GM18511 (cell line): Measurements from ENCODE around the gene NEK2.
"Not testable (repeated sequence)": the region's sequence is repeated elsewhere in the genome, so short reads cannot be mapped to it uniquely, and the experiment has no call there.

Experiments used
- ATAC-seq: cut with Tn5 transposase; IDR thresholded peaks from one replicate; pipeline ENCODE4 v1.9.1; 2021; ENCODE audit warnings: mild to moderate bottlenecking, moderate library complexity; ENCODE audit not compliant: unreplicated experiment

The NEK2 gene

DNA sequence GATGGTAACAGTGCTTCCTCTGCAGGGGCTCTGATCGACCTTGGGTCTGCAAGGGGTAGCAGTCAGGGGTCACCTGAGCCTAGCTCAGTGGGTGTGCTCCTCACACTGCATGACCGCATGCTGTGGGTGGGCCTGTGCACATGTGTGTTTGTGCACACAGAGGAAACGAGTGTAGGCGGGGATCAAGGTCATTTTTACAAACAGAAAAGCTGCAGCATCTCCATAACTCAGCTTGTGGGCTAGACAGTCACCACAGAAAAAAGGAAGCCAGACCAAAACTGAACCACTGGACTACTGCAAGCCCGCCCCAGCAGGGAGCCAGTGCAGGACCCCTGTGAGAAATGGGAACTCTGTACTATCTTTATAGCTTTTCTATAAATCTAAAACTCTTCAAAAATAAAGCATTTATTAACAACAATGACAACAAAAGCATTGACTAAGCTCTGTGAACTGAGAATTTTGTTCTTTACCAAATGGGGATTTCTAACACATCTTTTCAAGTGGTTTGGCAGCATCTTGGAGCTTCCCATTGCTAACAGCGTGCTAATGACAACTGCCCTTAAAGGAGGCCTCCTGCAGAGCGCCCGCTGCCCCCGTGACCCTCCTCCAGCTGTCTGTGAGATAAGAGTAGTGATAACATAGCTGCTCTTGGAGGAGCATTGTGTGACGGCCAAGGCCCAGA, 19.9 kb upstream of the NEK2 start:
- peak; percentile 53 for ATAC-seq

DNA sequence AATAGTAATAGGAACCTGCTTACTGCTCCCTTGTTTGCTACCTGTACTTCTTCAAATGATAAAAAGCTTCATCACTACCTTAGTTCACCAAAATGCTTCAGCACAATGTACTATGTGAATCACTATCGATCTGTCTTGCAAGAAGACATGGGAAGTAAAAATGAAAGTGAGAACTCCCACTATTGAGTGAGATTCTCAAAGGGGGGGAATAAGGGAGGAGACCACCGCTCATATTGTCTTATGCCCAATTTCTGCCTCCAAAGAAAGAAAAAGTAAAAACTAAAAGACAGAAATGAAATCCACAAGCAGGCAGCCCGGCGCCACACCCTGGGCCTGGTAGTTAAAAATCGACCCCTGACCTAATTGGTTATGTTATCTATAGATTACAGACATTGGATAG, 18.5 kb upstream of the NEK2 start:
- not testable (repeated sequence) for ATAC-seq

DNA sequence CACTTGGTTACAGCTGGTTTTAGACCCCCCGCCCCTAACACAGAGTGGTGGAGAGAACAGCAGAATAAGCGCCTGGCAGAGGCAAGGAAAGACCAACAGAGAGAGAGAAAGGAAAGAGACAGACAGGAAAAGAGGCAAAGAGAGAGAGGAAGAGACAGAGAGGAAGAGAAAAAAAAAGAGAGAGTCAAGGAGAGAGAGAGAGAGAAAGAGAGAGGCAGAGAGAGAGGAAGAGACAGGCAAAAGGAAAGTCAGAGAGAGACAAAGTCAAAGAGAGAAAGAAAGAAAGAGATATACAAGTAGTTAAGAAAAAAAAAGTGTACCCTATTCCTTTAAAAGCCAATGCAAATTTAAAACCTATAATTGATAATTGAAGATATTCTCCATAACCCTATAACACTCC, 13.0 kb upstream of the NEK2 start:
- ATAC-seq: no peak

DNA sequence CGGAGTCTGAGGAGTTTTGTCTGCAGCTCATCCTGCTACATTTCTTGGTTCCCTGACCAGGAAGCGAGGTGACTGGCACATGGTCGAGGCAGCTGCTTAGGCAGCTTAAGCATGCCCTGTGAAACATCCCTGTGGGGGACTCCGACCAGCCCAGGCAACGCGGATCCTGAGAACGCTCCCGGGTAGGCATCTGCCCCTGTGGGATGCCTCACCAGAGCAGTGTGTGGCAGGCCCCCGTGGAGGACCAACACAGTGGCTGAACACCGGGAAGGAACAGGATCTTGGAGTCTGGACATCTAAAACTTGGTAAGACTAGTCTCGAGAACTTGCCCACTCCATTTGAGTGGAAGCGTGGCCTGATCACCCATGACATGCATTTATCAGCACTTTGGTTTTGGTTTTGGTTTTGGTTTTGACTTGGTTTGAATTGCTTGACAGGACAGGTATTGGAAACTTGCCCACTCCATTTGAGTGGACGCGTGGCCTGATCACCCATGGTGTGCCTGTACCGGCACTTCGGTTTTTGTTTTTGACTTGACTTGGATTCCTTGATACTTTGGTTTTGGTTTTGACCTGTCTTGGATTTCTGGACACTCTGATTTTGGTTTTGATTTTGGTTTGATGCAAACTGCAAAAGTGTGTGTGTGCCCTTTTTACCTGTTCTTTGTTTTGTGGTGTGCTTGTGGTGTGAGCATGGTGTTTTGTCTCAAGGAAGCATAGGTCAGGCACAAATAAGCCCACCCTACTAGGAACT, 12.2 kb upstream of the NEK2 start:
- ATAC-seq: no peak

DNA sequence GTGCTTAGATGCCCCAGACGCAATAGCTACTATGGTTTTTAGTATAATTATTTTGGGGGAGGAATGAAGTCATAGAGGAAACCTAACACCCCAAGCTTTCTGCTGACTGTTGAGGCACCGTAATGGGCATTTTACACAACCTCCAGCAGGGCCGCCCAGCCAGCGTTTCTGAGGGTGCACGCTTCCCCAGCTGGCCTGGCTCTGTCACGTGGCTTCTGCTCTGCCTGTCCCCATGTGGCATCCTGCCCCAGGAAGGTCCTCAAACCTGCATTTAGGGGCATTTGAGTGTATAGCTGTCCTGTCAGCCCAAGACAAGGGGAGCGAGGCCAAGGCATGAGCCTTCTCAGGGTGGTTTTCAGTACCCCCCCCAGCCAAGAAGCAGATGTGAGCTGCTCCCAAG, 10.4 kb upstream of the NEK2 start:
- no peak for ATAC-seq

DNA sequence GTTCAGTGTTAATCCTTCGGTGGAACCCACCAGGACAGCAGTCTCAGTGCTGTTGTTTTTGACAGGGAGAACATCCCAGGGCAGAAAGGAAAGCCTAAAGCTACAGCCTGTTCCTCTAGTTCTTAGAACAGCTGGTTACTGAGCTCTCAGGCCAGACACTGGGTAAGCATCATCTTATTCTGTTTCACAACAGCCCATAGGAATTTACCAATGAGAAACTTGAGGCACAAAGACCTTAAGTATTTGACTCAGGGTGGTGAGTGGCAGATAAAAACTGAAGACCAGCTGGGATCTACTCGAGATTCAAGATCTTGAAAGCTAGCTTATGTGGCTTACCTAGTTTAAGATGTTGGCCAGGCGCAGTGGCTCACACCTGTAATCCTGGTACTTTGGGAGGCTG, 9.4 kb upstream of the NEK2 start:
- ATAC-seq: no peak

DNA sequence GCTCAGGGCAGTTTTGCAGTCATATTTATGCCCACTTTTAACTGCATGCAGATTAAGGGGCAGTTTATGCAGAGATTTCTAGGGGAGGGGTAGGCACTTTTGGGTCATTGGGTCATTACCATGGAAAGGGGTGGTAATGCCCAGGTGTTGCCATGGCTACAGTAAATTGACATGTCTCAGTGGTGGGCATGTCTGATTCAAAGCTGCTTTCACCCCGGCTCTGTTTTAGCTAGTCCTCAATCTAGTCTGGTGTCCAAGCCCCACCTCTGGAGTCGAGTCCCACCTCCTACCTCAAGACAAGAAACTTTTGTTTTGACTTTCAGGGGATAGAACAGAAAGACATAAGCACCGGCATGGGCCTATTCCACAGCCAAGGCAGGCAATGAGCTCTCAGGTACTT, 8.9 kb upstream of the NEK2 start:
- ATAC-seq: no peak

DNA sequence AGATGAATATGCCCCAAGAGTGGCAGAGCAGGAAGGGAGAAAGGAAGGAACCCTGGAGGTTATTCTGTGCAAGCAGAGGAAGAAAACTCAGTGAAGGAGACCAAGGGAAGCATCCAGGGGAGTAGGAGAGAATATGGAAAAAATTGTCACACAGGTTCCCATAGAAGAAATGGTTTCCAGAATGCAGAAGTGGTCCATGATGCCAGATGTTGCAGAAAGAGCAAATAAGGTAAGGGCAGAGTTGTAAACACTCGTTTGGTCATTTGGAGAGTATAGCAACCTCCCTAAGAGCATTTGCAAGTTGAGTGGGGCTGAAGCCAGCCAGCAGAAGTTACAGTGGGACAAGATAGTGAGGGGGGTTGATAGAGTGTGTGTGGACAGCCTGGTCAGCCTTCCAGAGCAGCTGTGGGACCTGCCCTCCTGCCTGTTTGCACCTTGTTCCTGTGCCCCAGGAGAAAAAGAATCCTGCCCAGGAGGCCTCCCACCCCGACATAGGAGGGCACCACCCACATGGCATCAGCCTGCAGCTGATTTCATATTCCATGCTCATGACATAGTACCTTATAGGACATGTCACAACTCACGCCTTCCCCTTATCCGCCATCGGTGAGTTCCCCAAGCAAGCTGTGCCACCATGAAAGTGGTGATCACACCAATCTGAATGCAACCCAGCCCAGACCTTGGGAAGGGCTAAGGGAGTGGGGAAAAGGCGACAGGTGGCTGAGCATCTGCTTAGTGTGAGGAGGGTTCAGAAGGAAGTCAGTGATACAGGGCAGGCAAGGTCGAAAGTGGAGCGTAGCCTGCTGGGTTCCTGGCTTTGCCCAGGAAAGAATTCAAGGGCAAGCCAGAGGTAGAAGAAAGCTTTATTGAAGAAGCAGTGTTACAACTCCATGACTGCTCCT, 8.2 kb upstream of the NEK2 start:
- no peak for ATAC-seq

DNA sequence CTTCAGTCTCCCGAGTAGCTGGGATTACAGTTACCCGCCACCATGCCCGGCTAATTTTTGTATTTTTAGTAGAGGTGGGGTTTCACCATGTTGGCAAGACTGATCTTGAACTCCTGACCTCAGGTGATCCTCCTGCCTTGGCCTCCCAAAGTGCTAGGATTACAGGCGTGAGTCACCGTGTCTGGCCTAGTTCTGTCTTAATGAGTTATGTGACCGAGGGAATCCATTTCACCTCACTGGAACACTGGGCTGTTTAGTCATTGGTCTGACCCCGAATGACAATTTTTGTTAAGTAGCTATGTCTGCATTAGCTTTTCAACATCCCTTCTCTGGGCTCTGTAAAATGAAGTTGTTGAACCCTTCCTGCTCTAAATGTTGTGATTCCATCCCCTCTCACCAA, 6.8 kb upstream of the NEK2 start:
- ATAC-seq: not testable (repeated sequence)

DNA sequence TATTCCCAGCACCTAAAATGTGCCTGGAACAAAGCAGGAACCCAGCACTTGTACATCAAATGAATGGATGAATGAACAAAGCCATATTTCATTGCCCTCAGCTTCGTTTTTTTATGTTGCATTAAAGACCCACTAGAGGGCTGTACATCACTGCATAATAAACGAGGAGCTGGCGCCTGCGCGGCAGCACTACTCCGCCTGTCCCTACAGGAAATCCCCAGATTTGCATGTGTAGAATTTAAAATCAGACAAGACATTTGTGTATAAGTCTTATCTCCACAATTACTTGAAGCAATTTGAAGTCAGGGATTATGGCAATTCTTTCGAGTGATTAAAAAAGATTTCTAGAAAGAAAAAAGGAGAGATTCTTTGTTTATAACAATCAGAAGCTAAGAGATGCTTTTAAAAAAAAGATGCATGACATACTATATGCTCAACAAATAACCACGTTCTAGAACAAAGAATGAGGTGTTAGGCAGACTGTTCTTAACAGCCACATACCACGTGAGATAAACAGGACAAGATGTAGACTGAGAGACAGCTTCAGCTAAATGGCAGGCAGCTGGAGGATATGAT, 5.4 kb upstream of the NEK2 start:
- peak; percentile 81 for ATAC-seq

DNA sequence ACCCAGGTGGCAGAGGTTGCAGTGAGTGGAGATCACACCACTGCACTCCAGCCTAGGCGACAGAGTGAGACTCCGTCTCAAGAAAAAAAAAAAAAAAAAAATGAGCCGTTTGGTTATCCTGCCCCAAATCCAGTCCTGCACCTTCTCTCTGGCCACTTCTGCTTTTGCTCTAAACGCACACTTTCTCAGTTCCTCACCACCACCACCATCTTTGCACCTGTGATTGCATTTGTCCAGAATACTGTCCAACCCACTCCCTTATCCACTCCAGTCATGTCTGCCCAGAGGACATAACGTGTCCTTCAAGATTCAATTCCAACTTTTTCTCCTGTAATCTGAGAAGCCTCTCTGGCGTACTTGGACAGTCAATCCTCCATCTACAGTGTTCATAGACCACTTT, 2.2 kb upstream of the NEK2 start:
- no peak for ATAC-seq

DNA sequence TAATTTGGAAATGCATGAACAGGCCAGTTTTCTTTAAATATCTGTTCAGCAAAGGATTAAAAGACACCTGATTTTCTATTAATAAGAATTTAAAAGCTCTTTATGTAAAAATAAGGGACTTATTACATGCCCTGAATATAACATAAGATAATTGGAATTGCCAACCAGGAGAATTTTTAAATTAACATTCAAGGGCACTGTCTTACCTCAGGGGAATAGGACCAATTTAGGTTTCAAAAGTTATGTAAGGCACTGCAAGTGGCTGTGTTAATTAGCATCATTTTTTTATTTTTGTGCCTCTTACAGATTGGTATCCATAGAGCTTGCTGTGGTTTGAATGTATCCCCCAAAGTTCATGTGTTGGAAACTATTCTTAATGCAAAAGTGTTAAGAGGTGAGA, 1.3 kb upstream of the NEK2 start:
- ATAC-seq: no peak

DNA sequence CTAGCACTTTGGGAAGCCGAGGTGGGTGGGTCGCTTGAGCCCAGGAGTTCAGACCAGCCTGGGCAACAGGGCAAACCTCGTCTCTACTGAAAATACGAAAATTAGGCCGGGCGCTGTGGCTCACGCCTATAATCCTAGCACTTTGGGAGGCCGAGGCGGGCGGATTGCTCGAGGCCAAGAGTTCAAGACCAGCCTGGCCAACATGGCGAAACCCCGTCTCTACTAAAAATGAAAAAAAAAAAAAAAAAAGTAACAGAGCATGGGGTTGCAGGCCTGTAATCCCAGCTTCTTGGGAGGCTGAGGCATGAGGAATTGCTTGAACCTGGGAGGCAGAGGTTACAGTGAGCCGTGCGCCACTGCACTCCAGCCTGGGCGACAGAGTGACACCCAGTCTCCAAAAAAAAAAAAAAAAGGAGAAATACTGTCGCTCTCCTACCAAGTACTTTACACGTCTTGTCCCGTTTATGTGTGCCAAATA, 724 bp upstream of the NEK2 start:
- no peak for ATAC-seq

DNA sequence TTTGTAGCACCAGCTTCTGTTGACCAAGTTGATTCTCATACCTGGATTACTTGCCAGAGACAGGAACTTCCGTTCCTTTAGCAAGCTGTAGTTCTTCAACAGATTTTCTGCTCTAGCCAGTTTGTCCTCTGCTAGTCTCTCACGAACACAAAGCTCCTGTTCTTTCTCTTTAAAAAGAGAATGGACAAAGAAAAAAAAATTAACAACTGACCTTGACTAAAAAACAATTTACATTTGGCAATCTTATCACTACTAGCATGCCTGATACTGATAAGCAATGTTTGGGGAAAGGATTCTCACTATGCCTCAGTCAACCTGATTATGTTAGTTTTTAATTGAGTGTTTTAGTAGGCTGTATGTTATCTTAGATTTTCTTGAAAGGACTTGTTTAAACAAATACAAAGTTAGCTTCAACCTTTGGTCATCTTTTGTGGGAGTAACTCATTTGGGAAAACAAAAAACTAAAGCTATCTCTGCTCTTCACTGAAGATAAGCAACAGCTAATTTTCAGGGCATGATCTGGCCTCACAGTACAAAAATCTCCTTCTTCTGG, 8.3 kb downstream of the NEK2 start:
- ATAC-seq: no peak

DNA sequence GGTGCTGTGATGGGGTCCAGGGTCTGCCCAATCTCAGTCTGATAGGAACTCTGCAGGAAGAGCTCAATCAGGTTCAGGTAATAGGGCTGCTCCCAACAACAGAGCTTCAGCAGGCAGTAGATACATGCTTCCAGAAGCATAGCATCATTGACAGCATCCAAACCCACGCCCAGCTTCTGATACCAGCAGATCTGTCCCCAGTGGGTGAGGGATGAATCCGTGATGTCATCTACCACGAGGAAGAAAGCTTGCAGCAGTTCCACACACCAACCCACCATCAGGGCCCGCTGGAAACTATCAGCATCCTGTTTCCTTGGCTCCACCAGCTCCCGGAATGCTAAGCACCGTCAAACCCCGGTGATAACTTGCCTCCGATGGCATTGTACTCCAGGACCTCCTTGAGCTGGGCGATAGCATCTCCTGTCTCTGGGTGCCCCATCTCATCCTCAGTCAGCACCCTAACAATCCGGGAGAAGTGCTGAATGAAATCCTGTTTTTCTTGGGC, 14.7 kb downstream of the NEK2 start:
- ATAC-seq: no peak

DNA sequence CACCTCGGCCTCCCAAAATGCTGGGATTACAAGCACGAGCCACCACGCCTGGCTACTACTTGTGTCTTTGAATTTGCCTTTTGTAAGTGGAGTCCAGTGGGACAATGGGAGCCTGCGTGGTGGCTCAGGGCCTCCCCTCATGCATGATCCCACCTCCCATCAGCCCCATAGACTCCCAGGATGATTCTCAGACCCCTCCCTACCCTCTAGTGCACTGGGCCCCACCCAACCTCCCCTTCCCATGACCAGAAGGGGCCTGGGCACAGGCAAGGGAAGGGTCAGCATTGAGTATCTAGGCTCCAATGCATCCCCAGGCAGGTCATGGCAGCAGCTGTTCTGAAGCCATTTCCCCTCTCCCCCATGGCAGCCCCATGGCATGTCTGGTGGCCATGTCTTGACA, 18.7 kb downstream of the NEK2 start:
- no peak for ATAC-seq

DNA sequence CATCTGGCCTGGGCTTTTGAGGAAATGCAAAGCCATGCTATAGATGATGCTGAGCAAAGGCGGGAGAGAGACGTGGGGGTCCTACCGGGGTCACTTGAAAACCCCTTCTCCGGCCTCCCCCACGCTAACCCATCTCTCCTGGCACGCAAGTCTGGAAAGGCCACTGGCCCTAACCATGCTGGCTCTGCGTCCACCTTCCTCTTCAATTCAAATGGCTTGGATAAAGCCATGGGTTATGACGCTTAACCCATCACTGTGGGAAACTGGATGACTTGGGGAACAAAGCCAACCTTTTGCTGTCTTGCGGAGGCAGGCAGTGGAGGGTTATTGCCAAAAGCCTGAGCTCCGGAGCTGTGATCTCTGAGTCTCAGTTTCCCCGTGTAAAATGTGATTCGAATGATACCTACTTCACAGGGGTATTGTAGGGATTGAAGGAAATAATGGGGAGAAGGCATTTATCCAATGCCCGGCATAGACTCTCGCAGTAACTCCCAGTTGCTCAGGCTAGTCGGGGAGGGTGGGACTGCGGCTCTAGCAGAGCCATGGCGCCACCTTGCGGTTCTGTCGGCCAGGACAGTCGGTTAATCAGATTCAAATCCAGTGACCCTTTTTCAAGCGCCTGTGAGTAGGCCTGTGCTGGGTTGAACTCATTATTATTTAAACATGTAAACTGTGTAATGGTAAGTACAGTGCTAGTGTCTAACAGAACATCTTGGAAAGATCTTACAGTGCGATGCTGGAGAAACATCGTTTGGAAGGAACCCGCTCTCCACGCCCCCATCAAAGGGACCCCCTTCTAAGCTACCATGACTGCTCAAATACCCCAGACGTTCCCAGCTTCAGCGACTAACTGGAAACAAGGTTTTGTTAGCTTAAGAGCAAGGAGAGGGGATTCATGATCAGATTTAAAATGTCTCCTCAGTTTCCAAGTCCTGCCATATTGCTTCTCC, 20.3 kb downstream of the NEK2 start:
- ATAC-seq: peak; percentile 93

DNA sequence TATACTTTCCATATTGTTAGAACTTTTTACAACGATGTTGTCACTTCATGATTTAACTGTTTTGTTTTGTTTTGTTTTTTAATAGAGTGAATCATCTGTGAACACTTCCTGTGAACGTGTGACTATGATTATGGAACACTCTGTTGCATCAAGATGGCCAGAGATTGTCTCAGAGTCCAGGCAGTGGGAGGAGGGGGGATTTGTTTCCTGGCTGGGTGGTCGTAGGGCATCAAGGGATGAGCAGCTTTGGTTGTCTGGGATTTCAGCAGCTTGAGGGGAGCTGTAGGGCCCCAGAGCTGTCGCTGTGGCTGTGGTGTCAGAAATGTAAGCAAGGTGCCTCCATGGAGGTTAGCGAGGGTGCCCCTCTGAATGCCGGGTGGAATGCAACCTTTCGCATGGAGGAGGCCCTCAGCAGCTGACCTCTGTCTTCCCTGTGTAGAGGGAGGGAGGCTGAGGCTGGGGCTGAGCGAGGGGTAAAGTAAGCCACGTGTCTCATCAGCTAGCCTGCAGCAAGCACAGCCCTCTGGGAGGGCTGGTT, 21.4 kb downstream of the NEK2 start:
- ATAC-seq: no peak

DNA sequence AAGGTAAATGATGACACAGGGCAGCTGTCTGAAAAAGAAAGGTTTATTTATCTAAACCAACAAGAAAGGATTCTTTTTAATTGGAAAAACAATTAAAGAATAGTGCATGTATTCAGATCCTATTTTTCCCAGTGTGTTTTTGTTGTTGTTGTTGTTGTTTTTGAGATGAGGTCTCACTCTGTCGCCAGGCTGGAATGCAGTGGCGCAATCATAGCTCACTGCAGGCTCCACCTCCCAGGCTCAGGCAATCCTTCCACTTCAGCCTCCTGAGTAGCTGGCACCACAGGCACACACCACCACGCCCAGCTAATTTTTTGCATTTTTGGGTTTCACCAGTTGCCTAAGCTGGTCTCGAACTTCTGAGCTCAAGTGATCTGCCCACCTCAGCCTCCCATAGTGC, 22.1 kb downstream of the NEK2 start:
- ATAC-seq: no peak
